ENCODE results near the gene GDPD4.

DNA sequence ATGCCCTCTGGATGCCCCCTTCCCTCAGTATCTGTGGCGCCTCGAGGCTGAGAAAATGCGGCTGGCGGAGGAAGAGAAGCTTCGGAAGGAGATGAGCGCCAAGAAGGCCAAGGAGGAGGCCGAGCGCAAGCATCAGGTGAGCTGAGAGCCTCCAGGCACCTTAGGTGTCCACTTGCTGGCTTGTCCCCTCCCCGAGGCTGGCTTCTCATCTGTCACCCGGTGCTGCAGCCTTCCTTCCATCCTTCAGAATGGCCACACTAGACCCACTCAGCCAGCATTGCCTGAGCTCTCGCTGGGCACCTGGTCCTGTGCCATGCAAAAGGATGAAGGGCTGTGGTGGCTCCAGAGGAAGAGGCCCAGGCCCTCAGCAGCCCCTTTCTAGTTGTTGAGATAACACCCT is 121.1 kb downstream of the GDPD4 start:
- TF ChIP-seq POLR2A (IDR thresholded peaks at IDR 0.05; ENCODE audit: low read length) (no peak), GATA1 (IDR thresholded peaks at IDR 0.05; ENCODE audit: low read depth, low read length) (no peak)

All from erythroblast (primary cell).